Epithelial cell of proximal tubule (primary cell): ENCODE measurements around the gene RALGPS1. TPM values are rescaled to one million over a fixed set of nuclear protein-coding genes. Genes with fewer than 3 reads are reported as not detected.

Source experiments
- DNase-seq: peaks from one replicate; pipeline ENCODE4 v3.0.0-alpha.2; 2011; ENCODE audit warnings: low read depth
- H3K4me3 ChIP-seq: 2 replicates; pipeline ENCODE4 v1.5.1; 2011; ENCODE audit warnings: low read depth, mild to moderate bottlenecking, low read length
- total RNA-seq: library from RNA; depleted of rRNA; stranded (reverse); fragments of >200 nt; gene quantifications from 2 replicates; pipeline ENCODE4 v1.2.3, GENCODE V29; 2015
- TF ChIP-seq, protein P1 (sequence below): conservative IDR thresholded peaks from 2 replicates; pipeline ENCODE4 v1.5.1; 2012; ENCODE audit warnings: low read depth, mild to moderate bottlenecking, low read length

The RALGPS1 gene
- total RNA-seq, 1 donor from 2014 or later: 4.0 TPM

DNA sequence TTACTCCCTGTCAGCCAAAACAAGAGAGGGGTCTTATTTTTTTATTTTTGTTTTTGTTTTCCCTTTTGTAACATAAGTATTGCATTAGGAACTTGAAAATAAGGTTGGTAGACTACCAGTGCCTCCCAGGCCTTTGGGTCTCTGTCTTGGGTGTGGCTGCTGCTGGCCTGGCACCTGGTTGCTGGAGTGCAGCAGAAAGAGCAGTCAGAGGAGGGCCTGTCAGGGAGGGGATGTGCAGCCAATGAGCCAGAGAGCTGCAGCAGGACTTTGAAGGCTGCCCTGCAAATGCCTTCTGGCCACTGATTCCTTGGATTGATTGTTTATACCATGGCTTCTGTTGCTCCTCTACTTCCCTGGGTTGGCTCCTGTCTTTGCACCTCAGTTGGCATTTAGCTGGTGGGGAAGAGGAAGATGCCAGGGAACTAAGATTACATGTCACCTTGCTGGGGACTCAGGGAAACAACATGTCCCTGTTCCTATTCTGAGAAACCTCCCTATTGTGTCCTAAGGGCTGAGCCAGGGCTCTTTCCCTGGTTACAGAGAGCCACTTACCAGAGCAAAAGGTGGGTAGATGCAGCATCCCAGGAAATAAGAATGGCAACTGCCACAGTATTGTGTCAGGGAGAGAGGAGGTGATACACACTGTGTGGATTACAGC is 141.3 kb downstream of the RALGPS1 start:
- TF ChIP-seq, protein P1, sequence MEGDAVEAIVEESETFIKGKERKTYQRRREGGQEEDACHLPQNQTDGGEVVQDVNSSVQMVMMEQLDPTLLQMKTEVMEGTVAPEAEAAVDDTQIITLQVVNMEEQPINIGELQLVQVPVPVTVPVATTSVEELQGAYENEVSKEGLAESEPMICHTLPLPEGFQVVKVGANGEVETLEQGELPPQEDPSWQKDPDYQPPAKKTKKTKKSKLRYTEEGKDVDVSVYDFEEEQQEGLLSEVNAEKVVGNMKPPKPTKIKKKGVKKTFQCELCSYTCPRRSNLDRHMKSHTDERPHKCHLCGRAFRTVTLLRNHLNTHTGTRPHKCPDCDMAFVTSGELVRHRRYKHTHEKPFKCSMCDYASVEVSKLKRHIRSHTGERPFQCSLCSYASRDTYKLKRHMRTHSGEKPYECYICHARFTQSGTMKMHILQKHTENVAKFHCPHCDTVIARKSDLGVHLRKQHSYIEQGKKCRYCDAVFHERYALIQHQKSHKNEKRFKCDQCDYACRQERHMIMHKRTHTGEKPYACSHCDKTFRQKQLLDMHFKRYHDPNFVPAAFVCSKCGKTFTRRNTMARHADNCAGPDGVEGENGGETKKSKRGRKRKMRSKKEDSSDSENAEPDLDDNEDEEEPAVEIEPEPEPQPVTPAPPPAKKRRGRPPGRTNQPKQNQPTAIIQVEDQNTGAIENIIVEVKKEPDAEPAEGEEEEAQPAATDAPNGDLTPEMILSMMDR: no peak
- H3K4me3 ChIP-seq: no peak overlapping the region
- DNase-seq: no peak

GRCh38 chr9:127056446-127056845 is 141.9 kb downstream of the RALGPS1 start:
- H3K4me3 ChIP-seq: no peak overlapping the region
- no peak for DNase-seq
- TF ChIP-seq, protein P1: no peak

GRCh38 chr9:127058011-127058644 is 143.5 kb downstream of the RALGPS1 start:
- H3K4me3 ChIP-seq: no peak overlapping the region
- no peak for DNase-seq
- TF ChIP-seq, protein P1: no peak

DNA sequence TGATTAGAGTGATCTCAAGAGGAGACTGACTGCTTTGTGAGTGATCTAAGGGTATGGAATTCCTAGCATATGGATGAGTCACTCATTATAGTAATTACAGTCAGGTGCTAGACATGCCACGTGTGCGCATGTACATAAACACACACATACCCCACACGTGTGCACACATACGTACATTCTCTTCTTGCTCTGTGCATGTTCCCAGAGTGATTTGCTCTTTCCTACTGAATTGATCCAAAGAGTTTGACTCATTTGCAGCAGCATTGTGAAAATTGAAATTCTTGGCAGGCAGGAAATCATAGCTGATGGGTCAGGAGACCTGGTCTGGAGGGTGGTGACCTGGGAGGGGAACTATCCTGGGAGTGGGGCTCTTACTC is 144.1 kb downstream of the RALGPS1 start:
- TF ChIP-seq, protein P1: no peak
- no peak for DNase-seq
- H3K4me3 ChIP-seq: no peak overlapping the region

DNA sequence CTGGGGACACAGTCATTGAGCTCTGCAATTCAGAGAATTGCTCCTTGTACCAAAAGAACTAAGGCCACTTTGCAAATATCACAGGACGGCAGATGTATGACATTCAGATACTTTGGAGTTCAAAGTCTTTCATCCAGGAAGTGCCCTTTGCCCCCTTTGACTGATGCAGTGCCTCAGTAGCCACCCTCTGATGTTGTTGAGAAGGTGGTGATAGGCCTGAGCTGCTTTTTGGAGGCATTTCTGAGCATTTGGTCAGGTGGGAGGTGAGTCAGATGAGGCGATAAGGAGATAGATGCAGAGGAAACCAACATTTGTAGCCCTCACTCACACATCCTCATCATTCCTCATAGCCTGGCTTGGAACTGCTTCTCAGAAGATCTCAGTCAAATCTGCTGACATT is 144.4 kb downstream of the RALGPS1 start:
- no peak overlapping the region for H3K4me3 ChIP-seq
- TF ChIP-seq, protein P1: no peak
- DNase-seq: no peak

DNA sequence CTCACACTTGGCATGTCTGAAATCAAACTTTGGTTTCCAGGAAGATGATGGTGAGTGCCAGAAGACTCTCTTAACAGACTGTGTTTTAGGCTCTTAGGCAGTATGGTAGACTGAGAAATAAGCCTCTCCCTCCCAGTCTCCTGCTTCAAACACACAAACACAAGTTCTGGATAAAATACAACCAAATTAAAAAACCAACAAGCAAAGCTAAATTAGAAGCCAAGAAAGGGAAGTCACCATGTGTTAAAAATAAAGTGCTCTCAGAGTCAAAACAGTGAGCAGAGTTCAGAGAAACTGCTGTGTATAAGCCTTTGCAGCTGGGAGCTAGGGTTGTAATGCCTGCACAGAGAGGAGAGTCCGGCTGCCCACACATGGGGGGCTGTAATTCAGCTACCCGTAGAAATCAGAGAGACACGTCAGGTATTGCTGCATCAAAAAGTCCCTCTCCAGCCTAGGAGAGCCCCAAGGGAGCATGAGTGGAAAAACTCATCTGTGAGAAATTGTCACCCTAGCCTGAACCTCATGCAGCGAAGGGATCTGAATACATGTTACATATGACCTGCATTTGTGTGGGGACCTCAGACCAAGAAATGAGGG is 145.3 kb downstream of the RALGPS1 start:
- DNase-seq: no peak
- H3K4me3 ChIP-seq: no peak overlapping the region
- TF ChIP-seq, protein P1: no peak
